Heart left ventricle (tissue), 16 donors: Measurements from ENCODE around the gene NOS1AP. TPM values are rescaled to one million over a fixed set of nuclear protein-coding genes. Genes with fewer than 3 reads are reported as not detected.

Experiments used
- ATAC-seq, 4 donors: fragments of 200-7000 bp; cut with Tn5 transposase; one replicate each; pipeline ENCODE4 v1.9.1; 2020 to 2022; ENCODE audit warnings: moderate library complexity in 4 of 4, mild to moderate bottlenecking in 3 of 4, moderate number of reproducible peaks in 1 of 4
- DNase-seq, 5 donors: peaks; one replicate each; pipeline ENCODE4 v3.0.0-alpha.2; 2020
- H3K27ac ChIP-seq, 12 donors: fragments of 200-600 bp; sonication (generic) in 4 of 12; one replicate each; pipeline versions ENCODE4 v1.5.0 to v1.8.0; 2016 to 2022; ENCODE audit warnings: mild to moderate bottlenecking in 2 of 12
- H3K27me3 ChIP-seq, 9 donors: fragments of 200-600 bp; sonication (generic) in 2 of 9; one replicate each; pipeline versions ENCODE4 v1.5.1 to v1.8.0; 2016 to 2022; ENCODE audit warnings: mild to moderate bottlenecking in 3 of 9
- H3K36me3 ChIP-seq, 9 donors: fragments of 200-600 bp; sonication (generic) in 2 of 9; one replicate each; pipeline versions ENCODE4 v1.5.0 to v1.8.0; 2018 to 2022; ENCODE audit warnings: mild to moderate bottlenecking in 2 of 9
- H3K4me1 ChIP-seq, 12 donors: fragments of 200-600 bp; sonication (generic) in 4 of 12; one replicate each; pipeline versions ENCODE4 v1.5.0 to v1.8.0; 2016 to 2022; ENCODE audit warnings: mild to moderate bottlenecking in 3 of 12
- H3K4me3 ChIP-seq, 12 donors: fragments of 200-600 bp; sonication (generic) in 4 of 12; one replicate each; pipeline versions ENCODE4 v1.5.0 to v1.8.0; 2017 to 2022; ENCODE audit warnings: mild to moderate bottlenecking in 9 of 12, moderate library complexity in 4 of 12
- H3K9me3 ChIP-seq, 12 donors: fragments of 200-600 bp; sonication (generic) in 4 of 12; one replicate each; pipeline versions ENCODE4 v1.5.0 to v1.8.0; 2016 to 2022; ENCODE audit warnings: mild to moderate bottlenecking in 1 of 12
- POLR2A ChIP-seq, 2 donors: fragments of 450-650 bp; IDR thresholded peaks; one replicate each; pipeline ENCODE4 v1.6.1; 2017; ENCODE audit warnings: antibody characterized with exemption in 2 of 2, mild to moderate bottlenecking in 2 of 2, moderate library complexity in 2 of 2
- WGBS, 4 donors: extraction: QIAGEN DNeasy Blood & Tissue Kit in 2 of 4; methylation state at CpG; one replicate each; pipeline versions ENCODE4 v1.1.5 to v1.1.7; 2013 to 2018; 5-methylcytosine and 5-hydroxymethylcytosine counted together
- intact Hi-C, 10 donors: fragments of 100-400 bp; cut with DNase I; formaldehyde crosslinking; loops; one replicate each; pipeline versions ENCODE4 v1.11.1 to v1.14.2; 2022
- polyA plus RNA-seq, 2 donors: library from polyadenylated mRNA; stranded (reverse); fragments of 200-250 nt; gene quantifications; one replicate each; pipeline ENCODE4 v1.2.3, GENCODE V29; 2013
- total RNA-seq, 9 donors: library from RNA; depleted of rRNA in 2 of 9; stranded (reverse); fragments of >200 nt in 2 of 9; fragmentation: NEBNext Ultra II Directional in 3 of 9; extraction: Animal tissue kit (Norgen Biotek cat#: 25700) in 3 of 9; gene quantifications; one replicate each; pipeline versions ENCODE4 v1.1.0 to v1.2.4, GENCODE V29; 2016 to 2023
- TF ChIP-seq, protein P1 (sequence below), 12 donors: fragments of 200-600 bp; sonication (generic) in 4 of 12; IDR thresholded peaks; one replicate each; pipeline versions ENCODE4 v1.5.0 to v1.8.0; 2018 to 2022; ENCODE audit warnings: antibody characterized with exemption in 12 of 12, mild to moderate bottlenecking in 5 of 12
- donor health status: ischemic (EF 13 %, LVEDD 7.1; RV severe dilation, severe dysfunction).
- donor health status: healthy with polysubstance abuse.
- donor health status: DM: no; HTN: yes; CAD: no.
- donor health status: DM: no; HTN: no; CAD: no.
- donor health status: ischemic (EF 25% LVEDD 6.9; RV normal size, moderate dysfunction).
- donor health status: ischemic (EF 25% LVEDD 5.7; RV mildly dilated, moderate dysfunction).
- donor health status: healthy.
- donor health status: DM: yes; HTN: yes; CAD: no.
- donor health status: ischemic (EF 35%, LVEDD 5.7; RV mildly dilated, moderate dysfunction).
- donor health status: nonischemic (EF 11% LVEDD 7.7; RV severe dilation, severe dysfunction).
- donor health status: DM: yes; HTN: yes; CAD: no.
- donor health status: PGD.
- donor health status: ischemic (EF 29% LVEDD 5.4; RV normal size, mild dysfunction).
- donor health status: nonischemic (EF 23%, LVEDD 6.1; RV moderate dilation, normal function).

Gene NOS1AP
- total and polyA plus RNA-seq, 11 donors = 1.1 to 6.4 (median 4.3) TPM

DNA sequence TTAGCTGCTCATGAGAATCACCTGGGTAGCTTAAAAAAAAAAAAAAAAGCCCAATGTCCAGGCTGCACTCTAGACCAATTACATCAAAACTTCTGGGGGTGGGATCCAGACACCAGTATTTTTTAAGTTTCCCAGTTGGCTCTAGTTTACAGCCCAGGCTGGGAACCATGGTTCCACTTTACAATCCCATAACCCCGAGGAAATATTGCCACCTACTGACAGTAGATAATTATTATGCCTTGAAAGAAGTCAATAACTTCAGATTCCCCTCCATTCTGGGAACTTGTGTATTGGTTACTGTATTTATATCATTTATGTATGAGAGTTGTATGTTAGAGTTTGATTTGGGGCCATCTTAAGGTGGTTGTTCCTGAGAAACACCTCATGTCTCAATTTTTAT is 207.0 kb downstream of the NOS1AP start:
- 28 to 38% (median 34%) methylated on average over 1 of the region's 1 CpG for WGBS, 4 donors

DNA sequence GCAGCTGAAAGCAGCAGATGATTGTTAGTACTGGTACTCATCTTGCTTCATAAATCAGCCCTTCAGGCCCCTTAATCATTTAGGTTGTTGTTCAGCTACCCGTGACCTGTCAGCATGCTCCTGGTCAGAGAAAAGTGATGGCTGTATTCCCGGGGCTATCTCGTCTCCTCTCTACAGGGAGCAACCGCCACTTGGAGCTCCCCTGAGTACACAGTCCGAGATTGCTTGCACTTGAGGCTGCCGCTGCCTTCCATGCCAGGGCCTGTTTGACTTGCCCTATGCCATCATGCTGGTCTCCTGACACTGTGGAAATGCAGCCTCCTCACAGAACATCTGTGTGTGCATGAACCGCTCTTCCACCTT is 209.6 kb downstream of the NOS1AP start:
- intact Hi-C loops = loop anchor here in 6 of 10 donors (2.0 to 10.0 kb wide), 5 partner anchors 106 to 227 kb away; partner anchors contain the start of gene C1orf226 (in 1 of the 6)
- 18 to 47% (median 32%) methylated on average over 7 of the region's 7 CpGs for WGBS, 4 donors
- Histone ChIP-seq H3K4me3 (no peak overlapping the region), H3K27ac (peak overlapping the region in 7 of 12 donors; percentile 24 to 46 (median 35)), H3K4me1 (peaks cover 0 to 20% (median 4%) of the 10 kb centered on the region in 12 donors), H3K36me3 (no peaks in the 10 kb centered on the region), H3K9me3 (no peaks in the 10 kb centered on the region), H3K27me3 (peaks cover 0 to 3% (median 0%) of the 10 kb centered on the region in 9 donors)
- TF ChIP-seq, protein P1, sequence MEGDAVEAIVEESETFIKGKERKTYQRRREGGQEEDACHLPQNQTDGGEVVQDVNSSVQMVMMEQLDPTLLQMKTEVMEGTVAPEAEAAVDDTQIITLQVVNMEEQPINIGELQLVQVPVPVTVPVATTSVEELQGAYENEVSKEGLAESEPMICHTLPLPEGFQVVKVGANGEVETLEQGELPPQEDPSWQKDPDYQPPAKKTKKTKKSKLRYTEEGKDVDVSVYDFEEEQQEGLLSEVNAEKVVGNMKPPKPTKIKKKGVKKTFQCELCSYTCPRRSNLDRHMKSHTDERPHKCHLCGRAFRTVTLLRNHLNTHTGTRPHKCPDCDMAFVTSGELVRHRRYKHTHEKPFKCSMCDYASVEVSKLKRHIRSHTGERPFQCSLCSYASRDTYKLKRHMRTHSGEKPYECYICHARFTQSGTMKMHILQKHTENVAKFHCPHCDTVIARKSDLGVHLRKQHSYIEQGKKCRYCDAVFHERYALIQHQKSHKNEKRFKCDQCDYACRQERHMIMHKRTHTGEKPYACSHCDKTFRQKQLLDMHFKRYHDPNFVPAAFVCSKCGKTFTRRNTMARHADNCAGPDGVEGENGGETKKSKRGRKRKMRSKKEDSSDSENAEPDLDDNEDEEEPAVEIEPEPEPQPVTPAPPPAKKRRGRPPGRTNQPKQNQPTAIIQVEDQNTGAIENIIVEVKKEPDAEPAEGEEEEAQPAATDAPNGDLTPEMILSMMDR (IDR thresholded peaks at IDR 0.05) = no peak
- no peak for TF ChIP-seq POLR2A (IDR thresholded peaks at IDR 0.05)
- ATAC-seq (peak; percentile 77 to 88 (median 81)), DNase-seq (peak in 4 of 5 donors; percentile 26 to 77 (median 49))

More for the DNA sequence above, 207.0 kb downstream of the NOS1AP start:
- no peak for DNase-seq
- H3K4me3 ChIP-seq = no peak overlapping the region
- H3K9me3 ChIP-seq = no peaks in the 10 kb centered on the region
- H3K4me1 ChIP-seq = peaks cover 0 to 9% (median 0%) of the 10 kb centered on the region in 12 donors
- intact Hi-C loops = loop anchor here in 9 of 10 donors (2.0 to 10.0 kb wide), 7 partner anchors 108 to 224 kb away; partner anchors contain the start of gene C1orf226 (in 1 of the 9)
- TF ChIP-seq, protein P1 (IDR thresholded peaks at IDR 0.05) = peak in 10 of 12 donors; percentile 14 to 54 (median 39)
- TF ChIP-seq POLR2A (IDR thresholded peaks at IDR 0.05) = no peak
- H3K27me3 ChIP-seq = peaks cover 0 to 3% (median 0%) of the 10 kb centered on the region in 9 donors
- no peak overlapping the region for H3K27ac ChIP-seq
- no peaks in the 10 kb centered on the region for H3K36me3 ChIP-seq
- ATAC-seq = no peak

DNA sequence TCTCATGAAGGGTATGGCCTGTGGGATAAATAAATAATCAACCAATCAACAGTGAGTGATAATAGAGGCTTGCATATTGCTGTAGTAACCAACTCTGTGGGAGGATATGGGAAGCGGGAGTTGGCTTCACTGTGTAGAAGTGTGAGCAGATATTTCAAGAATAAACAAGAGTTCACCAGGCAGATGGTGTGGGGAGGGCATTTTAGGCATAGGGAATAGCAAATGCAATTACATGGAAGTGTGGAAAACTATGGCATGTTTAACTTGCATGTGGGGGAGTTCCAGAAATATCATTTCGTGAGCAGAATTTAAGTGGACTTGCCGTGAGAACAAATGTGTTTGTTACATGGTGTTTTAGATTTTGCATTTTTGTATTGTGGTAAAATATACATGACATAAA is 211.9 kb downstream of the NOS1AP start:
- intact Hi-C loops = loop anchor here in 1 of 10 donors (10.0 kb wide), 1 partner anchor 103 kb away; the partner anchor contains the start of gene C1orf226
- H3K27me3 ChIP-seq = peaks cover 0 to 3% (median 0%) of the 10 kb centered on the region in 9 donors
- 83 to 87% (median 85%) methylated on average over 3 of the region's 3 CpGs for WGBS, 4 donors
- no peaks in the 10 kb centered on the region for H3K9me3 ChIP-seq
- no peak for TF ChIP-seq POLR2A (IDR thresholded peaks at IDR 0.05)
- TF ChIP-seq, protein P1 (IDR thresholded peaks at IDR 0.05) = no peak
- H3K4me1 ChIP-seq = peaks cover 0 to 43% (median 11%) of the 10 kb centered on the region in 12 donors
- H3K27ac ChIP-seq = no peak overlapping the region
- no peak overlapping the region for H3K4me3 ChIP-seq
- ATAC-seq (no peak), DNase-seq (no peak)
- H3K36me3 ChIP-seq = no peaks in the 10 kb centered on the region

DNA sequence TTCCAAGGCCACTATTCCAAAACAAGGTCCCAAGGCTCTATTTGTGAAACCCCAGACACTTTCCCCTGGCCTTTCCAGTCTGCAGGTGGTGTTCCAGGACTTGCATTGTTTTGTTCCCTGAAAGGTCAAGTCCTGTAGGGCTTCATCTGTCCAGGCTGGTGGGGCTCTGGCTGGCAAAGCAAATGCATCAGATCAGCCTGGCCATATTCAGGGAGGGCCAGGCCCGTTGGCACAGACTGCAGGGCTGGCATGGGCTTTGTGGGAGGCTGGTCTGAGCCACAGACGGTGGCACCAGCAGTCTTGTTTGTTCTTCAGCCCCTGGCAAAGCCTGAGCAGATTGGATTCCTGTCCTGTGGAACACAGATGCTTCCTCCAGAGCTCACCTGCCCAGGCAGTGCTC is 214.2 kb downstream of the NOS1AP start:
- peak; percentile 21 to 73 (median 61) for DNase-seq
- H3K4me1 ChIP-seq = peaks cover 0 to 43% (median 11%) of the 10 kb centered on the region in 12 donors
- H3K4me3 ChIP-seq = no peak overlapping the region
- ATAC-seq = peak; percentile 64 to 86 (median 79)
- peaks cover 0 to 3% (median 0%) of the 10 kb centered on the region in 9 donors for H3K27me3 ChIP-seq
- H3K9me3 ChIP-seq = no peaks in the 10 kb centered on the region
- no peaks in the 10 kb centered on the region for H3K36me3 ChIP-seq
- intact Hi-C loops = loop anchor here in 1 of 10 donors (10.0 kb wide), 1 partner anchor 101 kb away; the partner anchor contains the start of gene C1orf226
- WGBS, 4 donors = 33 to 48% (median 36%) methylated on average over 2 of the region's 2 CpGs
- TF ChIP-seq, protein P1 (IDR thresholded peaks at IDR 0.05) = no peak
- no peak for TF ChIP-seq POLR2A (IDR thresholded peaks at IDR 0.05)
- peak overlapping the region in 8 of 12 donors; percentile 3 to 70 (median 59) for H3K27ac ChIP-seq
